HepG2 (cell line): ENCODE results near the gene STPG2.

Experiments
- BCL6 ChIP-seq: IDR thresholded peaks from 2 replicates; pipeline ENCODE4 v1.6.1; 2016; ENCODE audit warnings: missing genetic modification reagents, missing compliant biosample characterization
- CHD2 ChIP-seq: IDR thresholded peaks from 2 replicates; pipeline ENCODE4 v1.6.1; 2011; ENCODE audit warnings: low read depth, low read length, improper control_type of control experiment

GRCh38 chr4:97653701-97654100 is 489.6 kb downstream of the STPG2 start:
- TF ChIP-seq BCL6, result no peak
- TF ChIP-seq CHD2, result no peak
